Measurements from ENCODE around the gene TJP3. TPM values are rescaled to one million over a fixed set of nuclear protein-coding genes. Genes with fewer than 3 reads are reported as not detected.

Gene TJP3, protein sequence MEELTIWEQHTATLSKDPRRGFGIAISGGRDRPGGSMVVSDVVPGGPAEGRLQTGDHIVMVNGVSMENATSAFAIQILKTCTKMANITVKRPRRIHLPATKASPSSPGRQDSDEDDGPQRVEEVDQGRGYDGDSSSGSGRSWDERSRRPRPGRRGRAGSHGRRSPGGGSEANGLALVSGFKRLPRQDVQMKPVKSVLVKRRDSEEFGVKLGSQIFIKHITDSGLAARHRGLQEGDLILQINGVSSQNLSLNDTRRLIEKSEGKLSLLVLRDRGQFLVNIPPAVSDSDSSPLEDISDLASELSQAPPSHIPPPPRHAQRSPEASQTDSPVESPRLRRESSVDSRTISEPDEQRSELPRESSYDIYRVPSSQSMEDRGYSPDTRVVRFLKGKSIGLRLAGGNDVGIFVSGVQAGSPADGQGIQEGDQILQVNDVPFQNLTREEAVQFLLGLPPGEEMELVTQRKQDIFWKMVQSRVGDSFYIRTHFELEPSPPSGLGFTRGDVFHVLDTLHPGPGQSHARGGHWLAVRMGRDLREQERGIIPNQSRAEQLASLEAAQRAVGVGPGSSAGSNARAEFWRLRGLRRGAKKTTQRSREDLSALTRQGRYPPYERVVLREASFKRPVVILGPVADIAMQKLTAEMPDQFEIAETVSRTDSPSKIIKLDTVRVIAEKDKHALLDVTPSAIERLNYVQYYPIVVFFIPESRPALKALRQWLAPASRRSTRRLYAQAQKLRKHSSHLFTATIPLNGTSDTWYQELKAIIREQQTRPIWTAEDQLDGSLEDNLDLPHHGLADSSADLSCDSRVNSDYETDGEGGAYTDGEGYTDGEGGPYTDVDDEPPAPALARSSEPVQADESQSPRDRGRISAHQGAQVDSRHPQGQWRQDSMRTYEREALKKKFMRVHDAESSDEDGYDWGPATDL
- total RNA-seq, result 10 to 100 TPM in 1 of 7 donors, 1 to 10 TPM in 3, under 1 TPM in 2, not detected in 1; 0.18 to 24.4 (median 3.0) TPM
- polyA plus RNA-seq, result under 1 TPM in 1 of 2 donors, not detected in 1; 0.46 TPM
- long read RNA-seq, donor 1, partial matches to known transcripts, result 0 of 1 reads
- long read RNA-seq, donor 1, other reads (novel, unspliced or antisense), result 0 of 1 reads
- long read RNA-seq, donor 2, transcript TJP3-207 (21 exons, 3,068 nt), result major isoform, 5 of 11 reads
- long read RNA-seq, donor 2, partial matches to known transcripts, result 5 of 11 reads
- long read RNA-seq, donor 2, other reads (novel, unspliced or antisense), result 0 of 11 reads
- long read RNA-seq, donor 3, partial matches to known transcripts, result 0 of 6 reads
- long read RNA-seq, donor 3, other reads (novel, unspliced or antisense), result 1 of 6 reads

GRCh38 chr19:3708207-3708931 is at the start of gene TJP3:
TSS of gene TJP3 (plus strand) at chr19:3708384. CDS start at chr19:3728433, 20,049 bp downstream.
- Histone ChIP-seq H3K27me3 (no peaks in the 10 kb centered on the region), H3K4me3 (peak within 1 kb of the TSS; percentile 16), H3K4me1 (ENCODE audit: insufficient read depth) (no peaks in the 10 kb centered on the region), H3K36me3 (no peaks in the 10 kb centered on the region), H3K9me3 (no peaks in the 10 kb centered on the region), H3K27ac (no peak within 1 kb of the TSS)
- DNase-seq, result no peak
- TF ChIP-seq POLR2A (IDR thresholded peaks at IDR 0.05), result no peak
- TF ChIP-seq, protein P1, sequence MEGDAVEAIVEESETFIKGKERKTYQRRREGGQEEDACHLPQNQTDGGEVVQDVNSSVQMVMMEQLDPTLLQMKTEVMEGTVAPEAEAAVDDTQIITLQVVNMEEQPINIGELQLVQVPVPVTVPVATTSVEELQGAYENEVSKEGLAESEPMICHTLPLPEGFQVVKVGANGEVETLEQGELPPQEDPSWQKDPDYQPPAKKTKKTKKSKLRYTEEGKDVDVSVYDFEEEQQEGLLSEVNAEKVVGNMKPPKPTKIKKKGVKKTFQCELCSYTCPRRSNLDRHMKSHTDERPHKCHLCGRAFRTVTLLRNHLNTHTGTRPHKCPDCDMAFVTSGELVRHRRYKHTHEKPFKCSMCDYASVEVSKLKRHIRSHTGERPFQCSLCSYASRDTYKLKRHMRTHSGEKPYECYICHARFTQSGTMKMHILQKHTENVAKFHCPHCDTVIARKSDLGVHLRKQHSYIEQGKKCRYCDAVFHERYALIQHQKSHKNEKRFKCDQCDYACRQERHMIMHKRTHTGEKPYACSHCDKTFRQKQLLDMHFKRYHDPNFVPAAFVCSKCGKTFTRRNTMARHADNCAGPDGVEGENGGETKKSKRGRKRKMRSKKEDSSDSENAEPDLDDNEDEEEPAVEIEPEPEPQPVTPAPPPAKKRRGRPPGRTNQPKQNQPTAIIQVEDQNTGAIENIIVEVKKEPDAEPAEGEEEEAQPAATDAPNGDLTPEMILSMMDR (IDR thresholded peaks at IDR 0.05), result no peak
- no peak for TF ChIP-seq EP300 (IDR thresholded peaks at IDR 0.05)
- intact Hi-C loops (cut with DNase I), result no loop called here
- 13 to 16% (median 16%) methylated on average over 21 to 24 of the region's 24 CpGs for WGBS, 3 donors

- Histone ChIP-seq H3K4me3 (no peak overlapping the region), H3K36me3 (no peaks in the 10 kb centered on the region), H3K4me1 (ENCODE audit: insufficient read depth) (no peaks in the 10 kb centered on the region), H3K27me3 (no peaks in the 10 kb centered on the region), H3K27ac (no peak overlapping the region), H3K9me3 (no peaks in the 10 kb centered on the region)
- no peak for TF ChIP-seq POLR2A (IDR thresholded peaks at IDR 0.05)
- TF ChIP-seq, protein P1 (IDR thresholded peaks at IDR 0.05), result no peak
- TF ChIP-seq EP300 (IDR thresholded peaks at IDR 0.05), result no peak
- 71 to 83% (median 71%) methylated on average over 37 of the region's 37 CpGs for WGBS, 3 donors
- intact Hi-C loops (cut with DNase I), result no loop called here
- no peak for DNase-seq
Observed at GRCh38 chr19:3658870-3659745, 49.1 kb upstream of the TJP3 start.

- 89 to 92% (median 91%) methylated on average over 22 of the region's 22 CpGs for WGBS, 3 donors
- H3K4me1 ChIP-seq (ENCODE audit: insufficient read depth), result no peaks in the 10 kb centered on the region
- H3K4me3 ChIP-seq, result no peak overlapping the region
- no peak for DNase-seq
- TF ChIP-seq, protein P1 (IDR thresholded peaks at IDR 0.05), result no peak
- TF ChIP-seq EP300 (IDR thresholded peaks at IDR 0.05), result no peak
- TF ChIP-seq POLR2A (IDR thresholded peaks at IDR 0.05), result no peak
- intact Hi-C loops (cut with DNase I), result loop anchor here in 1 of 4 donors (10.0 kb wide), 1 partner anchor 545 kb away; no protein-coding TSS in a partner anchor
- H3K36me3 ChIP-seq, result no peaks in the 10 kb centered on the region
- no peaks in the 10 kb centered on the region for H3K27me3 ChIP-seq
- H3K9me3 ChIP-seq, result no peaks in the 10 kb centered on the region
- no peak overlapping the region for H3K27ac ChIP-seq
Observed at GRCh38 chr19:3659746-3660112, 48.5 kb upstream of the TJP3 start.
